NK-92 (cell line): Measurements from ENCODE around the gene TANC1.

Experiments used
- DNase-seq: peaks from one replicate; lab custom pipeline; 2025; ENCODE audit not compliant: unreplicated experiment; lab: John Stamatoyannopoulos, UW

Gene TANC1

GRCh38 chr2:159211447-159212396, 243.3 kb downstream of the TANC1 start:
- DNase-seq: no peak

GRCh38 chr2:159213296-159213695, 244.9 kb downstream of the TANC1 start:
- no peak for DNase-seq

GRCh38 chr2:159214325-159214865, 246.0 kb downstream of the TANC1 start:
- no peak for DNase-seq

GRCh38 chr2:159215116-159215515, 246.7 kb downstream of the TANC1 start:
- no peak for DNase-seq

GRCh38 chr2:159217676-159218075, 249.2 kb downstream of the TANC1 start:
- DNase-seq: no peak

GRCh38 chr2:159218389-159218788, 249.9 kb downstream of the TANC1 start:
- DNase-seq: no peak

- no peak for DNase-seq
Measured at GRCh38 chr2:159219394-159219998, 251.1 kb downstream of the TANC1 start.

- DNase-seq: no peak
Measured at GRCh38 chr2:159224061-159224813, 255.8 kb downstream of the TANC1 start.

- no peak for DNase-seq
Measured at GRCh38 chr2:159225025-159226016, 256.9 kb downstream of the TANC1 start.

- no peak for DNase-seq
Measured at GRCh38 chr2:159226059-159226461, 257.6 kb downstream of the TANC1 start.

- no peak for DNase-seq
Measured at GRCh38 chr2:159226608-159227385, 258.4 kb downstream of the TANC1 start.

- no peak for DNase-seq
Measured at GRCh38 chr2:159227467-159227866, 259.0 kb downstream of the TANC1 start.

GRCh38 chr2:159228081-159228581, 259.7 kb downstream of the TANC1 start:
- DNase-seq: no peak

- no peak for DNase-seq
Measured at GRCh38 chr2:159229476-159230144, 261.2 kb downstream of the TANC1 start.

- no peak for DNase-seq
Measured at GRCh38 chr2:159230145-159230877, 261.9 kb downstream of the TANC1 start.

- DNase-seq: no peak
Measured at GRCh38 chr2:159232456-159233170, 264.2 kb downstream of the TANC1 start.

GRCh38 chr2:159234868-159235267, 266.4 kb downstream of the TANC1 start:
- no peak for DNase-seq
